OCI-LY3 (cell line): Measurements from ENCODE around the gene ANP32B.

Source experiments
- H2AFZ ChIP-seq: fragments of 200-600, 300-600 bp; shearing (Covaris generic); 2 replicates; pipeline ENCODE4 v1.6.0; 2014; ENCODE audit warnings: antibody characterized with exemption, low read depth, low read length
- H3K27ac ChIP-seq: fragments of 200-600, 300-600 bp; sonication (generic); 2 replicates; pipeline ENCODE4 v1.5.1; 2014; ENCODE audit warnings: mild to moderate bottlenecking, low read length, moderate library complexity, mixed read lengths
- H3K27me3 ChIP-seq: fragments of 200-600, 300-600 bp; sonication (generic); 2 replicates; pipeline ENCODE4 v1.6.1; 2014; ENCODE audit warnings: low read depth, low read length, mixed read lengths
- H3K36me3 ChIP-seq: fragments of 200-600, 300-600 bp; sonication (generic); replicated peaks from 2 replicates; pipeline ENCODE3; 2014; ENCODE audit warnings: low read depth, low read length, mixed read lengths
- H3K4me1 ChIP-seq: fragments of 300-600, 200-600 bp; sonication (generic); 2 replicates; pipeline ENCODE4 v1.6.1; 2014; ENCODE audit warnings: low read length, mixed read lengths
- H3K4me2 ChIP-seq: fragments of 200-600, 300-600 bp; sonication (generic); 2 replicates; pipeline ENCODE4 v1.6.1; 2014; ENCODE audit warnings: low read length, mixed read lengths
- H3K4me3 ChIP-seq: fragments of 300-600, 200-600 bp; sonication (generic); 2 replicates; pipeline ENCODE4 v1.5.1; 2014; ENCODE audit warnings: antibody characterized with exemption, mild to moderate bottlenecking, low read length, moderate library complexity
- H3K79me2 ChIP-seq: fragments of 300-600, 200-600 bp; shearing (Covaris generic); 2 replicates; pipeline ENCODE4 v1.6.1; 2014; ENCODE audit warnings: mild to moderate bottlenecking, low read length, mixed read lengths
- H3K9ac ChIP-seq: fragments of 300-600, 200-600 bp; shearing (Covaris generic); 2 replicates; pipeline ENCODE4 v1.6.0; 2014; ENCODE audit warnings: mild to moderate bottlenecking, low read length, moderate library complexity
- H3K9me3 ChIP-seq: fragments of 200-600, 300-600 bp; shearing (Covaris generic); 2 replicates; pipeline ENCODE4 v1.6.1; 2014; ENCODE audit warnings: low read length, mixed read lengths; ENCODE audit not compliant: insufficient read depth
- H4K20me1 ChIP-seq: fragments of 200-600, 300-600 bp; sonication (generic); 2 replicates; pipeline ENCODE4 v1.6.1; 2016; ENCODE audit warnings: low read length, mixed read lengths; ENCODE audit not compliant: insufficient read depth
- EZH2phosphoT487 ChIP-seq: fragments of 200-600 bp; shearing (Covaris generic); IDR thresholded peaks from 2 replicates; pipeline ENCODE4 v1.6.1; 2018; ENCODE audit warnings: antibody characterized with exemption, mixed run types, low read depth
- TF ChIP-seq, protein P1 (sequence below): fragments of 200-600, 300-600 bp; sonication (generic); IDR thresholded peaks from 2 replicates; pipeline ENCODE4 v1.5.1; 2014; ENCODE audit warnings: antibody characterized with exemption, low read length, low read depth

Gene ANP32B

DNA sequence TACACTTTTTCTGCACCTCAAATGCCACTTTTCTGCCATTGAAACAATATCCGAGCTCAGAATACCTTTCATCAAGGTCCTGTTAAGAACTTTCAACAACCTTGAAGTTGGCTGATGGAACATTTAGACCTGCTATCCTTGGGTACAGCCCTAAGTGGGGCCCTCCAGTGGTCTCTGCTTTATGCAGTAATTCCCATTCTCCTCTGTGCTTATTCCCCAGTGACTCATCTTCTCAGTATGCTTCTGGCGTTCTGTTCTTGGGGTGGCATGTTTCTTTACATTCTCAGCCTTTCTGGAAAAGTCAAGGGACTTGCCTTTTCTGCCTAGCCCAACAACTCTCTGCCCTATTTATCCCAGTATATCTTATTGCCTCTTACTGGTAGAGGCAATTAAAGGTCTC, 7.1 kb downstream of the ANP32B start:
- Histone ChIP-seq H3K4me3 (no peak overlapping the region), H3K4me2 (no peak overlapping the region), H3K4me1 (peaks cover 65% of the 10 kb centered on the region), H3K27ac (no peak overlapping the region), H4K20me1 (peaks cover 89% of the 10 kb centered on the region), H2AFZ (no peak overlapping the region), H3K36me3 (peaks cover 28% of the 10 kb centered on the region), H3K9me3 (no peaks in the 10 kb centered on the region), H3K9ac (no peak overlapping the region), H3K79me2 (peaks cover 100% of the 10 kb centered on the region), H3K27me3 (no peaks in the 10 kb centered on the region)
- TF ChIP-seq, protein P1, sequence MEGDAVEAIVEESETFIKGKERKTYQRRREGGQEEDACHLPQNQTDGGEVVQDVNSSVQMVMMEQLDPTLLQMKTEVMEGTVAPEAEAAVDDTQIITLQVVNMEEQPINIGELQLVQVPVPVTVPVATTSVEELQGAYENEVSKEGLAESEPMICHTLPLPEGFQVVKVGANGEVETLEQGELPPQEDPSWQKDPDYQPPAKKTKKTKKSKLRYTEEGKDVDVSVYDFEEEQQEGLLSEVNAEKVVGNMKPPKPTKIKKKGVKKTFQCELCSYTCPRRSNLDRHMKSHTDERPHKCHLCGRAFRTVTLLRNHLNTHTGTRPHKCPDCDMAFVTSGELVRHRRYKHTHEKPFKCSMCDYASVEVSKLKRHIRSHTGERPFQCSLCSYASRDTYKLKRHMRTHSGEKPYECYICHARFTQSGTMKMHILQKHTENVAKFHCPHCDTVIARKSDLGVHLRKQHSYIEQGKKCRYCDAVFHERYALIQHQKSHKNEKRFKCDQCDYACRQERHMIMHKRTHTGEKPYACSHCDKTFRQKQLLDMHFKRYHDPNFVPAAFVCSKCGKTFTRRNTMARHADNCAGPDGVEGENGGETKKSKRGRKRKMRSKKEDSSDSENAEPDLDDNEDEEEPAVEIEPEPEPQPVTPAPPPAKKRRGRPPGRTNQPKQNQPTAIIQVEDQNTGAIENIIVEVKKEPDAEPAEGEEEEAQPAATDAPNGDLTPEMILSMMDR, result no peak

DNA sequence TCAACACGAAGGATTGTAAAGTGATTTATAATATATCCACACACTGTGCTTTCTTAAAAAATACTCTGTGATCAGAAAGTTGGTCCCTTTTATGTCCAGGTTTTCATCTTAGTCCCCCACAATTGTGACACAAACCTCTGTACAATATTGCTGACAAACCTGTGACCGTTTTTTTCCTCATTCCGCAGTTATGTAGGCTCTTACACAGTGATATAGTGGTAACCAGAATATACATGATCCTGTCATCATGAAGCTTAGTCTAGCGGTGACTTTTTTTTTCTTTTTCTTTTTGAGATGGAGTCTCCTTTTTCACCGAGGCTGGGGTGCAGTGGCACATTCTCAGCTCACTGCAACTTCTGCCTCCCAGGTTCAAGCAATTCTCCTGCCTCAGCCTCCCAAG, 8.7 kb downstream of the ANP32B start:
- no peak overlapping the region for H3K4me2 ChIP-seq
- peaks cover 49% of the 10 kb centered on the region for H3K4me1 ChIP-seq

DNA sequence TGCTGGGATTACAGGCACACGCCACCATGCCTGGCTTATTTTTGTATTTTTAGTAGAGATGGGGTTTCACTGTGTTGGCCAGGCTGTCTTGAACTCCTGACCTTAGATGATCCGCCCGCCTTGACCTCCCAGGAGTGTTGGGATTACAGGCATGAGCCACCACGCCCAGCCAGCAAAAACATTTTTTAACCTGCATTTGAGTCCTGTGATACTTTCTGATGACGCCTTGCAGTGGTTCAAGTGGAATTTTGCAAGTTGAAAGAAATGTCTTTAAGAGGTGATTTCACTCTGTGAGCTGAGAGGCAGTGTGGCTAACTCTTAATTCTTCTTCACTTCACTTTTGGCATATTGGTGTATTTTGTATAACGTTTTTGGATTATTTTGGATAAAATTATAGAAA, 9.1 kb downstream of the ANP32B start:
- TF ChIP-seq EZH2phosphoT487, result no peak
- TF ChIP-seq, protein P1, result no peak
- H3K27ac ChIP-seq, result no peak overlapping the region
- no peak overlapping the region for H2AFZ ChIP-seq
- H3K9me3 ChIP-seq, result no peaks in the 10 kb centered on the region
- H3K27me3 ChIP-seq, result no peaks in the 10 kb centered on the region
- peaks cover 100% of the 10 kb centered on the region for H3K79me2 ChIP-seq
- peaks cover 29% of the 10 kb centered on the region for H3K36me3 ChIP-seq
- H3K4me3 ChIP-seq, result no peak overlapping the region
- H3K9ac ChIP-seq, result no peak overlapping the region
- peaks cover 45% of the 10 kb centered on the region for H3K4me1 ChIP-seq
- peaks cover 86% of the 10 kb centered on the region for H4K20me1 ChIP-seq
- H3K4me2 ChIP-seq, result 0 out of 2 replicates have a peak overlapping the region, but pooled peaks have one; percentile 6

More for the DNA sequence above, 8.7 kb downstream of the ANP32B start:
- Histone ChIP-seq H4K20me1 (peaks cover 86% of the 10 kb centered on the region), H3K9me3 (no peaks in the 10 kb centered on the region), H3K79me2 (peaks cover 100% of the 10 kb centered on the region), H3K36me3 (peaks cover 25% of the 10 kb centered on the region), H3K9ac (no peak overlapping the region), H3K27me3 (no peaks in the 10 kb centered on the region), H2AFZ (no peak overlapping the region), H3K27ac (no peak overlapping the region), H3K4me3 (no peak overlapping the region)
- TF ChIP-seq, protein P1, result no peak
- TF ChIP-seq EZH2phosphoT487, result no peak

DNA sequence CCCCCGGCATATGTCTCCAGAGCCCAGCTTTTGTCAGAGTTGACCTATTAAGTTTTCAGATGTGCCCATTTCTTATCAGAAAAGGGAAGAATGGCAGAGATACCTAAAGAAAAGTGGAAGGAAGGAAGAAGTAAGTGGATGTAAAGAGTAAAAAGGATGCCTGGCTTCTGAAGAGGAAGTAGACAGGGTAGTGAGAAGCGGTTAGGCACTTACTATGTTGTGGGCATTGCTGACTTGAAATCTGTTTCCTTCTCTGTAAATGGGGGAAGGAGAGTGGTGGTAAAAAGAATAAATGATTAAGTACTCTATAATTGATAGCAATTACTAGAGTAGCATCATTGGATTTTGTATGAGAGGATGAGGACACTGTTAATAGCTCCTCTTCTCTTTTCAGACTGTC, 9.9 kb downstream of the ANP32B start:
- Histone ChIP-seq H3K9ac (no peak overlapping the region), H3K4me1 (peaks cover 37% of the 10 kb centered on the region), H3K79me2 (peaks cover 100% of the 10 kb centered on the region), H3K4me2 (peak overlapping the region; percentile 6; the same call in 1 of the 2 replicates), H3K36me3 (peaks cover 37% of the 10 kb centered on the region), H3K4me3 (no peak overlapping the region), H3K27me3 (no peaks in the 10 kb centered on the region), H3K9me3 (no peaks in the 10 kb centered on the region), H4K20me1 (peaks cover 86% of the 10 kb centered on the region), H3K27ac (no peak overlapping the region), H2AFZ (no peak overlapping the region)
- TF ChIP-seq EZH2phosphoT487, result no peak
- TF ChIP-seq, protein P1, result no peak
